ENCODE results near the gene MDM2.

The MDM2 gene

GRCh38 chr12:68884251-68884650, 76.3 kb downstream of the MDM2 start:
- ChIA-PET CTCF (interaction anchor here (0.9 to 1.6 kb wide), 2 partner anchors 13 to 14 kb away, joined by 3 to 4 read pairs; no protein-coding TSS in a partner anchor), POLR2A (interaction anchor here (0.6 kb wide), 1 partner anchor 71 kb away, joined by 7 read pairs; no protein-coding TSS in a partner anchor)
- no peak for DNase-seq (ENCODE audit: extremely low spot score)
- TF ChIP-seq, protein P1, sequence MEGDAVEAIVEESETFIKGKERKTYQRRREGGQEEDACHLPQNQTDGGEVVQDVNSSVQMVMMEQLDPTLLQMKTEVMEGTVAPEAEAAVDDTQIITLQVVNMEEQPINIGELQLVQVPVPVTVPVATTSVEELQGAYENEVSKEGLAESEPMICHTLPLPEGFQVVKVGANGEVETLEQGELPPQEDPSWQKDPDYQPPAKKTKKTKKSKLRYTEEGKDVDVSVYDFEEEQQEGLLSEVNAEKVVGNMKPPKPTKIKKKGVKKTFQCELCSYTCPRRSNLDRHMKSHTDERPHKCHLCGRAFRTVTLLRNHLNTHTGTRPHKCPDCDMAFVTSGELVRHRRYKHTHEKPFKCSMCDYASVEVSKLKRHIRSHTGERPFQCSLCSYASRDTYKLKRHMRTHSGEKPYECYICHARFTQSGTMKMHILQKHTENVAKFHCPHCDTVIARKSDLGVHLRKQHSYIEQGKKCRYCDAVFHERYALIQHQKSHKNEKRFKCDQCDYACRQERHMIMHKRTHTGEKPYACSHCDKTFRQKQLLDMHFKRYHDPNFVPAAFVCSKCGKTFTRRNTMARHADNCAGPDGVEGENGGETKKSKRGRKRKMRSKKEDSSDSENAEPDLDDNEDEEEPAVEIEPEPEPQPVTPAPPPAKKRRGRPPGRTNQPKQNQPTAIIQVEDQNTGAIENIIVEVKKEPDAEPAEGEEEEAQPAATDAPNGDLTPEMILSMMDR (IDR thresholded peaks at IDR 0.05; ENCODE audit: control extremely low read depth, extremely low read depth, low read depth, missing control alignments): no peak

GRCh38 chr12:68885381-68885780, 77.4 kb downstream of the MDM2 start:
- ChIA-PET CTCF (interaction anchor here (0.9 kb wide), 1 partner anchor 11 kb away, joined by 3 read pairs; no protein-coding TSS in a partner anchor), POLR2A (no interaction called here)
- no peak for DNase-seq (ENCODE audit: extremely low spot score)

DNA sequence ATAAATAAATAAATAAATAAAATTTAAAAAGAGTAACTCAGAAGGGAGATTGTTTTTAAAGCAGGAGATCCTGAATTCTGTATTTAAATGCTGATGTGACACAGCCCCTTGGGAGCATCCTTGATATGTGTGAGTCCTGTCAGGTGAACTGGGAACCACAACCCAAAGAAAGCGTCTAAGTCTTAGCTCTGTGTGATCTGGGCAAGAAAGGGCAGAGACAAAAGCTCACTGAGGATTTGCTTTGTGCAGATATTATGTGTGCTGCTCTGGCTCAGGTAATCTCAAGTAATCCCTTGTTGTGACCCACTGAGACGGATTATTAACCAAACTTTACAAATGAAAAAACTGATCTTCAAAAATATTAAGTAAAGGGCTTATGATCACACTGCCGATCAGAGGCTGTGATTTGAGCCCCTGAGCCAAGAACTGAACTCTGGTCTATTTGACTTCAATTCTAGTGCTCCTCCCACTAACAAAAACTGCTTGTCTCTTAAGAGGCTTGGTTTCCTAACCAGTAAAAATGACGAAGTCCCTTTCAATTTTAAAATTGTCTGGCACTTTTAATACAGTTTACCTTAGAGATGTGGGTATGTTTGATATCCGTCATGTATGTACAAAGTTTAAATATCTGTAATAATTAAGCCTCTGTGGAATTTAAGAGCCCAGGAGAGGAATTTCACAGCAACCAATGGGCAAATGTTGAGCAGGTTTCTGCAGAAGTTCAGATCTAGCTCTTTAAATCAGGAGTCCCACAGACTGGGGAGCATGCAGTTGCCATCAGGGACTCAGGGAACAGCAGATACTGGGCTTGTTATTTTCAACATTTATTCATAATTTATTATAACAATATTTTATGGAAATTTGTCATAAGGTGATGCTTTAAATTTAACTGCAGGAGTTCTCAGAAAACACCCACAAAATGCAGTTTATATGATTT, 78.9 kb downstream of the MDM2 start:
- no peak for DNase-seq (ENCODE audit: extremely low spot score)
- TF ChIP-seq, protein P1 (IDR thresholded peaks at IDR 0.05; ENCODE audit: control extremely low read depth, extremely low read depth, low read depth, missing control alignments): no peak
- ChIA-PET CTCF (interaction anchor here (1.6 kb wide), 1 partner anchor 16 kb away, joined by 4 read pairs; no protein-coding TSS in a partner anchor), POLR2A (no interaction called here)

More at GRCh38 chr12:68885381-68885780, 77.4 kb downstream of the MDM2 start:
- TF ChIP-seq, protein P1 (IDR thresholded peaks at IDR 0.05; ENCODE audit: control extremely low read depth, extremely low read depth, low read depth, missing control alignments): no peak

- DNase-seq (ENCODE audit: extremely low spot score): no peak
- CTCF ChIA-PET: no interaction called here
- POLR2A ChIA-PET: no interaction called here
- TF ChIP-seq, protein P1 (IDR thresholded peaks at IDR 0.05; ENCODE audit: control extremely low read depth, extremely low read depth, low read depth, missing control alignments): no peak
Observed at GRCh38 chr12:68887641-68888040, 79.7 kb downstream of the MDM2 start.

- POLR2A ChIA-PET: no interaction called here
- CTCF ChIA-PET: no interaction called here
- DNase-seq (ENCODE audit: extremely low spot score): no peak
- TF ChIP-seq, protein P1 (IDR thresholded peaks at IDR 0.05; ENCODE audit: control extremely low read depth, extremely low read depth, low read depth, missing control alignments): no peak
Observed at GRCh38 chr12:68888243-68888642, 80.3 kb downstream of the MDM2 start.

DNA sequence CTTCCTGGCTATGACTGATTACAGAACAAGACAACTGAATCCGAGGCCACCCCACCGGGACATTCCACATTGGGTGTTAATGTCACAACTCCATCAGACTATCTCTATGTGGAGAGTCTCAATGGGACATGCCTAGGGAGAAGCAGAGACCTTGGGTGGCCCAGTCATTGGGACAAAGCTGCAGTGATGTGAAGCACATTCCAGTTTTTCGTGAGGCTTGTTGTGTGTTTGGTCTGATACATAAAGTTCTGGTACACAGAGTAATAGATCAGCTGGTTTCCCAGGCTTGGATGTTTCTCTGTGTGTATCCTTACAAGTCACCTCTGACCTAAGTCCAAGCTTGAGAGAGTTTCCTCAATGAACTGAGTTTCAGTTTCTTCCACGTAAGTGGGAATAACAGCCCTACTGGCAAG, 82.7 kb downstream of the MDM2 start:
- TF ChIP-seq, protein P1 (IDR thresholded peaks at IDR 0.05; ENCODE audit: control extremely low read depth, extremely low read depth, low read depth, missing control alignments): no peak
- no peak for DNase-seq (ENCODE audit: extremely low spot score)
- POLR2A ChIA-PET: no interaction called here
- CTCF ChIA-PET: interaction anchor here (1.3 kb wide), 1 partner anchor 13 kb away, joined by 5 read pairs; no protein-coding TSS in a partner anchor

All from GM10248 (cell line).